Transverse colon (tissue), 4 donors: ENCODE data around the gene CYB561. TPM values are rescaled to one million over a fixed set of nuclear protein-coding genes. Genes with fewer than 3 reads are reported as not detected.

Experiments
- DNase-seq: peaks from one replicate; pipeline ENCODE4 v3.0.0-alpha.2; 2019
- H3K27ac ChIP-seq, 4 donors: fragments of 200-600 bp; sonication (generic); 2 replicates each; pipeline ENCODE4 v1.5.1; 2016 to 2018; ENCODE audit warnings: inconsistent platforms in 4 of 4
- H3K27me3 ChIP-seq: fragments of 200-600 bp; sonication (generic); 2 replicates; pipeline ENCODE4 v1.5.1; 2017; ENCODE audit warnings: inconsistent platforms
- H3K36me3 ChIP-seq, 4 donors: fragments of 200-600 bp; sonication (generic); 2 replicates each; pipeline ENCODE4 v1.5.1; 2017 to 2019; ENCODE audit warnings: inconsistent platforms in 4 of 4
- H3K4me1 ChIP-seq, 4 donors: fragments of 200-600 bp; sonication (generic); 2 replicates each; pipeline ENCODE4 v1.5.1; 2017 to 2020; ENCODE audit warnings: inconsistent platforms in 4 of 4
- H3K4me3 ChIP-seq, 4 donors: fragments of 200-600 bp; sonication (generic); 1 replicate in 1 of 4; 2 replicates in 3 of 4; pipeline versions ENCODE4 v1.5.1 to v1.6.1; 2017 to 2019; ENCODE audit warnings: inconsistent platforms in 4 of 4
- H3K9me3 ChIP-seq, 2 donors: fragments of 200-600 bp; sonication (generic); 2 replicates each; pipeline ENCODE4 v1.5.1; 2017 to 2019; ENCODE audit warnings: inconsistent platforms in 2 of 2
- EP300 ChIP-seq: sonication (generic); formaldehyde crosslinking; IDR thresholded peaks from one replicate; pipeline ENCODE4 v1.6.1; 2017; ENCODE audit warnings: antibody characterized with exemption, low read depth
- POLR2A ChIP-seq: fragments of 450-650 bp; IDR thresholded peaks from one replicate; pipeline ENCODE4 v1.6.1; 2016; ENCODE audit warnings: antibody characterized with exemption, mild to moderate bottlenecking, moderate library complexity
- POLR2AphosphoS5 ChIP-seq, 3 donors: sonication (generic); formaldehyde crosslinking; IDR thresholded peaks; one replicate each; pipeline ENCODE4 v1.6.1; 2016; ENCODE audit warnings: antibody characterized with exemption in 3 of 3
- WGBS, 2 donors: methylation state at CpG; one replicate each; pipeline ENCODE4 v1.1.5; 2018; ENCODE audit warnings: low coverage in 1 of 2; 5-methylcytosine and 5-hydroxymethylcytosine counted together
- in situ Hi-C, 4 donors: fragments of 200-750 bp; cut with MboI; loops; one replicate each; pipeline versions ENCODE4 v1.15.0 to v1.15.1; 2017; ENCODE audit warnings: low sequenced_read_pairs in 3 of 4, low pct_ligation_motif_present in 1 of 4, low pct_unique_long_range_greater_than_20kb in 1 of 4
- intact Hi-C: fragments of 100-400 bp; cut with DNase I; formaldehyde crosslinking; loops from one replicate; pipeline ENCODE4 v1.15.1; 2023; ENCODE audit warnings: low total_unique reads
- total RNA-seq, 4 donors: library from RNA; depleted of rRNA; stranded (reverse); fragments of >200 nt; gene quantifications; one replicate each; pipeline ENCODE4 v1.1.0, GENCODE V29; 2016
- TF ChIP-seq, protein P1 (sequence below), 5 experiments: fragments of 200-600 bp in 3 of 5; fragments of 450-650 bp in 2 of 5; sonication (generic) in 3 of 5; IDR thresholded peaks; 1 replicate in 2 of 5; 2 replicates in 3 of 5; pipeline ENCODE4 v1.5.1; 2016 to 2017; ENCODE audit warnings: antibody characterized with exemption in 5 of 5, inconsistent platforms in 3 of 5, mild to moderate bottlenecking in 2 of 5, moderate library complexity in 1 of 5

Gene CYB561
- total RNA-seq, 4 donors from 2014 or later = 52.6 to 315 (median 68.5) TPM

DNA sequence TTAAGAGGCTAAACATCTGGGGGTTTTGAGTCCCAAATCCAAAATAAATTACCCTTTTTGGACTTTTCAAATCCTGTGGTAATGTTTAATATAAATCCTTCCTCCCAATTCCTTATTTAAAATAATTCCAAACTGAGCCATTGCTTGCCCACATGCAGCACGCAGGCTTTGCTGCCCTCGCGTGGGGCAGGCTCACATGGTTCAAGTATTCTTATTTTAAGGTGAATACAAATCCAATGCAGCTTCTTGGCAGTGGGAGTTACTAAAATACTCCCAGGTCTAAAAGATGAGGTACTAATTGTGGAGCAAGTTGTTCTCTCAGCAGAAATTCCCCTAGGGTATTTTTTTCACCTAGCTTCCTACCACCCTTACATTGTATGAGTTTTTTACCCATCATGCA, 33.0 kb downstream of the CYB561 start:
- no peak overlapping the region for H3K4me3 ChIP-seq
- in situ Hi-C loops = loop anchor here (25.0 kb wide), 4 partner anchors 326 to 726 kb away; no protein-coding TSS in a partner anchor
- H3K36me3 ChIP-seq = no peaks in the 10 kb centered on the region
- H3K27ac ChIP-seq = no peak overlapping the region
- no peaks in the 10 kb centered on the region for H3K4me1 ChIP-seq
- intact Hi-C loops = loop anchor here (10.0 kb wide), 1 partner anchor 438 kb away; no protein-coding TSS in a partner anchor
- H3K27me3 ChIP-seq = no peaks in the 10 kb centered on the region
- TF ChIP-seq, protein P1, sequence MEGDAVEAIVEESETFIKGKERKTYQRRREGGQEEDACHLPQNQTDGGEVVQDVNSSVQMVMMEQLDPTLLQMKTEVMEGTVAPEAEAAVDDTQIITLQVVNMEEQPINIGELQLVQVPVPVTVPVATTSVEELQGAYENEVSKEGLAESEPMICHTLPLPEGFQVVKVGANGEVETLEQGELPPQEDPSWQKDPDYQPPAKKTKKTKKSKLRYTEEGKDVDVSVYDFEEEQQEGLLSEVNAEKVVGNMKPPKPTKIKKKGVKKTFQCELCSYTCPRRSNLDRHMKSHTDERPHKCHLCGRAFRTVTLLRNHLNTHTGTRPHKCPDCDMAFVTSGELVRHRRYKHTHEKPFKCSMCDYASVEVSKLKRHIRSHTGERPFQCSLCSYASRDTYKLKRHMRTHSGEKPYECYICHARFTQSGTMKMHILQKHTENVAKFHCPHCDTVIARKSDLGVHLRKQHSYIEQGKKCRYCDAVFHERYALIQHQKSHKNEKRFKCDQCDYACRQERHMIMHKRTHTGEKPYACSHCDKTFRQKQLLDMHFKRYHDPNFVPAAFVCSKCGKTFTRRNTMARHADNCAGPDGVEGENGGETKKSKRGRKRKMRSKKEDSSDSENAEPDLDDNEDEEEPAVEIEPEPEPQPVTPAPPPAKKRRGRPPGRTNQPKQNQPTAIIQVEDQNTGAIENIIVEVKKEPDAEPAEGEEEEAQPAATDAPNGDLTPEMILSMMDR (IDR thresholded peaks at IDR 0.05) = no peak
- TF ChIP-seq POLR2A (no peak), POLR2AphosphoS5 (IDR thresholded peaks at IDR 0.05) (no peak), EP300 (no peak)
- no peaks in the 10 kb centered on the region for H3K9me3 ChIP-seq
- no peak for DNase-seq
- 88 to 100% methylated on average over 3 of the region's 3 CpGs for WGBS, 2 donors

DNA sequence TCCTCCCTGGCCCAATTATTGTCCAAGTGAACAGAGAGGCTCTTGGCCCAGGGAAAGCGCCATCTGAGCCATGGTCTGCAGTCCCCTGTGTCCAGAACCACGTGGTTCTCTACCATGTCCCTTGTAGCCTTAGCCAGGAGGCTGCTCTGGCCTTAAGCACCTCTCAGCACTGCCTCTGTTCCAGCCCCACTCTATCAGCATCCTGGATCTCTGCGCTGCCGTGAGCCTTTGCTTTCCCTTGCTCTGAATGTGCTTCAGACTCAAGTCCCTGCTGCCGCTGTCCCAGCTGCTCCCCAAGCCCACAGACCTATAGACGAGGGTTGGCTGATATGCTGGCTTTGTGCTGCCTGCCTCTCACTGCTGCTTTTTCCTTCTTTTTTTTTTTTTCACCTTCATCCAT, 33.9 kb downstream of the CYB561 start:
- no peak overlapping the region for H3K4me3 ChIP-seq
- in situ Hi-C loops (loop anchor here (25.0 kb wide), 4 partner anchors 325 to 725 kb away; no protein-coding TSS in a partner anchor), intact Hi-C loops (loop anchor here (10.0 kb wide), 1 partner anchor 437 kb away; no protein-coding TSS in a partner anchor)
- H3K27ac ChIP-seq = no peak overlapping the region
- H3K4me1 ChIP-seq = no peaks in the 10 kb centered on the region
- no peaks in the 10 kb centered on the region for H3K9me3 ChIP-seq
- WGBS, 2 donors = 87 to 94% methylated on average over 4 to 6 of the region's 6 CpGs
- no peaks in the 10 kb centered on the region for H3K27me3 ChIP-seq
- no peak for DNase-seq
- TF ChIP-seq, protein P1 (IDR thresholded peaks at IDR 0.05) = no peak
- TF ChIP-seq POLR2A (no peak), EP300 (no peak), POLR2AphosphoS5 (IDR thresholded peaks at IDR 0.05) (no peak)
- no peaks in the 10 kb centered on the region for H3K36me3 ChIP-seq

DNA sequence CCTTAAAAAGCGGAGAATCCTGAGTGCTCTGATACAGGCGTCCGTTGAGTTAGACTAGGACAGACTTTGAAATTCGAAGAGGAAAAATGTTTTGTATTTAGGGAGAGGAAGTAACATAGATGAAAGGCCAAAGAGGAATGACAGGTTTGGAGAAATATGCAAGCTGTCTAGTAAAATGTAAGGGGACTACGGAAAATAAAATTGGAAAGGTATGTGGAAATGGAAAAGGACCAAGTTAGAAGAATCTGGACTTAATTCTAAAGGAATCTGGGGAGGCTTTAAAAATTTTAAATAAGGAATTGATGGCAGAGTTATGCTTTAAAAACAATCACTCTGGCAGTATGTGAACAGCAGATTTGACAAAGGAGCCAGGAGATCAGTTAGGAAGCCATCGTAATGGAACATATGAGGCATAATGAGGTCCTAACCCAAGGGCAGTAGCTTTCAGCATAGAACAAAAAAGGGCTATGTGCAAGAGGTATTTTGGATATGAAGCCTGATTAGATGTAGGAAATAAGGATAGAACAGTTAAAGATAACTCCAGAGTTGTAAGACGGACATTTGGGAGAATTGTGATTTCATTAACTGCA, 38.3 kb downstream of the CYB561 start:
- in situ Hi-C loops = loop anchor here (10.0 to 25.0 kb wide), 6 partner anchors 321 to 721 kb away; no protein-coding TSS in a partner anchor
- H3K27me3 ChIP-seq = no peaks in the 10 kb centered on the region
- H3K27ac ChIP-seq = no peak overlapping the region
- WGBS, 2 donors = 82 to 91% methylated on average over 7 of the region's 7 CpGs
- DNase-seq = no peak
- intact Hi-C loops = loop anchor here (5.0 kb wide), 1 partner anchor 706 kb away; no protein-coding TSS in a partner anchor
- H3K9me3 ChIP-seq = no peaks in the 10 kb centered on the region
- TF ChIP-seq, protein P1 (IDR thresholded peaks at IDR 0.05) = no peak
- TF ChIP-seq POLR2AphosphoS5 (IDR thresholded peaks at IDR 0.05) = no peak
- TF ChIP-seq EP300 = no peak
- H3K36me3 ChIP-seq = no peaks in the 10 kb centered on the region
- H3K4me3 ChIP-seq = no peak overlapping the region
- H3K4me1 ChIP-seq = no peaks in the 10 kb centered on the region

DNA sequence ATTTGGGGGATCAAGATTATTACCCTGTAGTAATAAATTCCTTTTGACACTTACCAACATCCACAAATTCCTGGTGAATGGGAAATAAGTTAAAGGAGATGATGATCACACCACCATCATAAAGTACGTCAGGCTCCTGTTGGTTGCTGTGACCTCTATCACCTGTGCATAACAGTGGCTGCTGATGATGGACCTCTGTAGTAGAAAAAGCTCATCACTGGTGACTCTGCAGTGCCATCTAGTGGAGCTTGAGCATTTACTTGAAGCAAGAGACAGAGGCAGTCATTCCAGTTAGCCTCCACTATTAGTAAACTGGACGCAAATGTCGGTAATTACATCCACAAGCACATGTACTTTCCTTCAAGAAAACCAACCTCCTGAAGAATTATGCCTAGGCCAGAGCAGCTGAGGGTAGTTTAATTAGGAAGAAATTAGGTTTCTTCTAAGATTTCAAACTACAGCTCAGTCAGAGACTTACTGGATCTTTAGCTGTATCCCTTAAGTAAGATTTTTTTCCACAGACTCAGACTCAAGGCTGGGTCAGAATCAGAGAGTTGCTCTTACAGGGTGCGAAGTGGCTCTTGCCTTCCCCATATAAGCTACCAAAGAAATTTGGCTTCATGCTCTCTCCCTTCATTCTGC, 39.3 kb downstream of the CYB561 start:
- intact Hi-C loops (loop anchor here (5.0 kb wide), 1 partner anchor 705 kb away; no protein-coding TSS in a partner anchor), in situ Hi-C loops (loop anchor here (10.0 to 25.0 kb wide), 6 partner anchors 320 to 720 kb away; no protein-coding TSS in a partner anchor)
- no peaks in the 10 kb centered on the region for H3K9me3 ChIP-seq
- H3K27me3 ChIP-seq = no peaks in the 10 kb centered on the region
- peak; percentile 77 for DNase-seq
- H3K4me1 ChIP-seq = no peaks in the 10 kb centered on the region
- H3K27ac ChIP-seq = no peak overlapping the region
- TF ChIP-seq POLR2A (no peak), EP300 (no peak), POLR2AphosphoS5 (IDR thresholded peaks at IDR 0.05) (no peak)
- TF ChIP-seq, protein P1 (IDR thresholded peaks at IDR 0.05) = peak; percentile 75 to 83 (median 80)
- H3K4me3 ChIP-seq = no peak overlapping the region
- 0 to 29% methylated on average over 1 to 4 of the region's 4 CpGs for WGBS, 2 donors
- H3K36me3 ChIP-seq = no peaks in the 10 kb centered on the region
